H1 (cell line): Measurements from ENCODE around the gene C21orf91. TPM values are rescaled to one million over a fixed set of nuclear protein-coding genes. Genes with fewer than 3 reads are reported as not detected.

Source experiments
- CREB1 ChIP-seq: IDR thresholded peaks from 2 replicates; pipeline ENCODE4 v1.6.1; 2012; ENCODE audit warnings: inconsistent platforms
- EP300 ChIP-seq, 2 experiments: IDR thresholded peaks; 1 replicate in 1 of 2; 2 replicates in 1 of 2; pipeline ENCODE4 v1.6.1; 2011 to 2012; ENCODE audit warnings: low read depth in 2 of 2, low read length in 2 of 2, mild to moderate bottlenecking in 2 of 2, borderline replicate concordance in 1 of 2, inconsistent platforms in 1 of 2, moderate library complexity in 1 of 2
- JUN ChIP-seq: IDR thresholded peaks from 2 replicates; pipeline ENCODE4 v1.6.1; 2011; ENCODE audit warnings: low read depth, mild to moderate bottlenecking, improper control_type of control experiment, low read length
- NRF1 ChIP-seq: IDR thresholded peaks from 2 replicates; pipeline ENCODE4 v1.6.1; 2011; ENCODE audit warnings: mild to moderate bottlenecking, low read depth, low read length, improper control_type of control experiment
- SAP30 ChIP-seq: fragments of 300-600 bp; sonication (generic); IDR thresholded peaks from 2 replicates; pipeline ENCODE4 v1.7.1; 2012; ENCODE audit warnings: low read length, moderate library complexity, mild to moderate bottlenecking, inconsistent platforms; ENCODE audit not compliant: insufficient read depth, insufficient replicate concordance
- SIX5 ChIP-seq: IDR thresholded peaks from 2 replicates; pipeline ENCODE4 v1.6.1; 2011; ENCODE audit warnings: mild to moderate bottlenecking, low read depth, low read length
- SP2 ChIP-seq: IDR thresholded peaks from 2 replicates; pipeline ENCODE4 v1.6.1; 2012; ENCODE audit warnings: mild to moderate bottlenecking, low read length, inconsistent platforms
- USF2 ChIP-seq: IDR thresholded peaks from 2 replicates; pipeline ENCODE4 v1.6.1; 2011; ENCODE audit warnings: low read length, improper control_type of control experiment
- YY1 ChIP-seq: IDR thresholded peaks from 2 replicates; pipeline ENCODE4 v1.6.1; 2011; ENCODE audit warnings: low read depth, mild to moderate bottlenecking, low read length
- polyA plus RNA-seq, 7 experiments: library from polyadenylated mRNA; depleted of rRNA in 3 of 7; stranded (reverse) in 5 of 7; unstranded in 2 of 7; fragments of >200 nt in 5 of 7; fragments of 200-250 nt in 2 of 7; gene quantifications; 1 replicate in 5 of 7; 2 replicates in 1 of 7; 4 replicates in 1 of 7; pipeline versions ENCODE4 v1.2.1 to v1.2.3, GENCODE V29; 2011 to 2013; ENCODE audit warnings: missing spikeins in 2 of 7, mixed read lengths in 2 of 7
- total RNA-seq: library from RNA; stranded (reverse); fragmentation: NEBNext Ultra II Directional; extraction: Animal tissue kit (Norgen Biotek cat#: 25700); gene quantifications from 2 replicates; pipeline ENCODE4 v1.2.1, GENCODE V29; 2021

The C21orf91 gene
- total and polyA plus RNA-seq, 2 of the 8 experiments (the other 6 are each of a cell fraction or from before 2014, with no cell fraction given) = 4.9 to 33.6 TPM

GRCh38 chr21:17848228-17848627, 29.1 kb upstream of the C21orf91 start (continued):
- no peak for TF ChIP-seq USF2
- TF ChIP-seq CREB1 = no peak
- TF ChIP-seq NRF1 = no peak
- no peak for TF ChIP-seq EP300 (IDR thresholded peaks at IDR 0.05; ENCODE audit: borderline replicate concordance in 1 of 2, low read depth in 2 of 2, low read length in 2 of 2)
- no peak for TF ChIP-seq SIX5
- TF ChIP-seq SAP30 = no peak
- no peak for TF ChIP-seq SP2
- no peak for TF ChIP-seq JUN
- no peak for TF ChIP-seq YY1
- TF ChIP-seq, all 59 proteins: peak for 0
